H54 (cell line): ENCODE results near the gene MRPL47.

Source experiments
- DNase-seq: peaks from one replicate; pipeline ENCODE4 v3.0.0; 2011; ENCODE audit warnings: low spot score, mixed read lengths; ENCODE audit not compliant: insufficient read length
- FAIRE-seq: peaks from 3 replicates; lab custom pipeline; 2011; peaks lifted over from hg19 to GRCh38; lab: Jason Lieb, UNC
- POLR2A ChIP-seq: IDR thresholded peaks from 2 replicates; pipeline ENCODE4 v1.6.1; 2011; ENCODE audit warnings: low read depth, mild to moderate bottlenecking, low read length

MRPL47 gene

GRCh38 chr3:179613807-179614206, 9.4 kb upstream of the MRPL47 start:
- DNase-seq: no peak

GRCh38 chr3:179610066-179610465, 5.6 kb upstream of the MRPL47 start:
- no peak for FAIRE-seq
- TF ChIP-seq POLR2A: no peak
- no peak for DNase-seq

More at GRCh38 chr3:179613807-179614206, 9.4 kb upstream of the MRPL47 start:
- TF ChIP-seq POLR2A: no peak
- FAIRE-seq: peak; percentile 94

- FAIRE-seq (no peak), DNase-seq (no peak)
- TF ChIP-seq POLR2A: no peak
Measured at GRCh38 chr3:179608931-179609720, 4.7 kb upstream of the MRPL47 start.

- DNase-seq (no peak), FAIRE-seq (peak; percentile 27)
- no peak for TF ChIP-seq POLR2A
Measured at GRCh38 chr3:179606534-179607085, 2.2 kb upstream of the MRPL47 start.

- FAIRE-seq: no peak
- no peak for TF ChIP-seq POLR2A
- DNase-seq: no peak
Measured at GRCh38 chr3:179603831-179604230, 607 bp downstream of the MRPL47 start.

- DNase-seq (no peak), FAIRE-seq (no peak)
- no peak for TF ChIP-seq POLR2A
Measured at GRCh38 chr3:179603321-179603720, 1.1 kb downstream of the MRPL47 start.

GRCh38 chr3:179599531-179599930, 4.9 kb downstream of the MRPL47 start:
- DNase-seq (no peak), FAIRE-seq (peak; percentile 15)
- TF ChIP-seq POLR2A: no peak

GRCh38 chr3:179591313-179591712, 13.1 kb downstream of the MRPL47 start:
- FAIRE-seq (no peak), DNase-seq (no peak)
- TF ChIP-seq POLR2A: no peak

GRCh38 chr3:179590669-179591068, 13.8 kb downstream of the MRPL47 start:
- DNase-seq (no peak), FAIRE-seq (no peak)
- no peak for TF ChIP-seq POLR2A

GRCh38 chr3:179589143-179589542, 15.3 kb downstream of the MRPL47 start:
- peak; percentile 27 for FAIRE-seq
- no peak for TF ChIP-seq POLR2A
- no peak for DNase-seq

- peak; percentile 15 for FAIRE-seq
- no peak for TF ChIP-seq POLR2A
- DNase-seq: no peak
Measured at GRCh38 chr3:179580992-179581391, 23.4 kb downstream of the MRPL47 start.

GRCh38 chr3:179565496-179565895, 38.9 kb downstream of the MRPL47 start:
- TF ChIP-seq POLR2A: no peak
- peak; percentile 80 for FAIRE-seq
- no peak for DNase-seq

- no peak for TF ChIP-seq POLR2A
- peak; percentile 58 for DNase-seq
- peak; percentile 50 for FAIRE-seq
Measured at GRCh38 chr3:179563271-179563783, 41.1 kb downstream of the MRPL47 start.

- FAIRE-seq (peak; percentile 100), DNase-seq (peak; percentile 97)
- peak; percentile 90 for TF ChIP-seq POLR2A
Measured at GRCh38 chr3:179562591-179563270, 41.7 kb downstream of the MRPL47 start, which contains the start of gene ACTL6A. ACTL6A (plus strand) TSS chr3:179562926; CDS start chr3:179563093, 167 bp downstream.

GRCh38 chr3:179560791-179561190, 43.6 kb downstream of the MRPL47 start:
- FAIRE-seq (no peak), DNase-seq (no peak)
- no peak for TF ChIP-seq POLR2A
